Suppressor macrophage treated with lipopolysaccharide for 1 hour (primary cell): ENCODE data around the gene OR10A6.

Experiments used
- DNase-seq, 3 donors: peaks; one replicate each; pipeline ENCODE4 v3.0.0-alpha.2; 2020 to 2022

Gene OR10A6

GRCh38 chr11:7931168-7931567 lies at the start of gene OR10A6:
TSS of gene OR10A6 (minus strand) at chr11:7931268. CDS start at chr11:7928662, 2,606 bp downstream.
- no peak for DNase-seq

- DNase-seq = peak in 2 of 3 donors; percentile 25 to 28
These were observed 46.3 kb upstream of the OR10A6 start for GRCh38 chr11:7977232-7977917.

GRCh38 chr11:7974668-7975067 lies 43.6 kb upstream of the OR10A6 start:
- DNase-seq = no peak

- DNase-seq = no peak
These were observed 41.9 kb upstream of the OR10A6 start for GRCh38 chr11:7973011-7973410.

GRCh38 chr11:7971846-7972245 lies 40.8 kb upstream of the OR10A6 start:
- DNase-seq = no peak

GRCh38 chr11:7969756-7970646 lies 38.9 kb upstream of the OR10A6 start:
- DNase-seq = no peak

- DNase-seq = no peak
These were observed 37.6 kb upstream of the OR10A6 start for GRCh38 chr11:7968686-7969085.

GRCh38 chr11:7967826-7968225 lies 36.8 kb upstream of the OR10A6 start:
- no peak for DNase-seq

GRCh38 chr11:7967097-7967496 lies 36.0 kb upstream of the OR10A6 start:
- DNase-seq = no peak

- no peak for DNase-seq
These were observed 34.3 kb upstream of the OR10A6 start, which contains the start of gene NLRP10 for GRCh38 chr11:7965386-7965785. TSS of gene NLRP10 (minus strand) at chr11:7965447. CDS start at chr11:7963495, 1,952 bp downstream.

GRCh38 chr11:7964873-7965272 lies 33.8 kb upstream of the OR10A6 start:
- no peak for DNase-seq

- no peak for DNase-seq
These were observed 33.2 kb upstream of the OR10A6 start for GRCh38 chr11:7964261-7964660.

GRCh38 chr11:7955191-7955590 lies 24.1 kb upstream of the OR10A6 start:
- no peak for DNase-seq

GRCh38 chr11:7949934-7950333 lies 18.9 kb upstream of the OR10A6 start:
- DNase-seq = no peak

GRCh38 chr11:7944123-7944522 lies 13.1 kb upstream of the OR10A6 start:
- no peak for DNase-seq

GRCh38 chr11:7941608-7942007 lies 10.5 kb upstream of the OR10A6 start, which contains the start of gene OR10A3:
TSS of gene OR10A3 (minus strand) at chr11:7941708. CDS start at chr11:7939520, 2,188 bp downstream.
- no peak for DNase-seq

- DNase-seq = no peak
These were observed 10.1 kb upstream of the OR10A6 start for GRCh38 chr11:7941146-7941545.

- no peak for DNase-seq
These were observed 5.5 kb upstream of the OR10A6 start for GRCh38 chr11:7936615-7937014.

- no peak for DNase-seq
These were observed 3.4 kb downstream of the OR10A6 start for GRCh38 chr11:7927635-7928034.

GRCh38 chr11:7924536-7924935 lies 6.5 kb downstream of the OR10A6 start:
- no peak for DNase-seq

- no peak for DNase-seq
These were observed 12.9 kb downstream of the OR10A6 start for GRCh38 chr11:7918141-7918540.

GRCh38 chr11:7911011-7911410 lies 20.1 kb downstream of the OR10A6 start:
- DNase-seq = no peak

- no peak for DNase-seq
These were observed 20.7 kb downstream of the OR10A6 start for GRCh38 chr11:7910286-7910788.
